GM12878 (cell line): ENCODE data around the gene REEP6. TPM values are rescaled to one million over a fixed set of nuclear protein-coding genes. Genes with fewer than 3 reads are reported as not detected.

Experiments
- ATAC-seq: fragments of 200-7000 bp; cut with Tn5 transposase; 3 replicates; pipeline ENCODE4 v1.9.1; 2020; ENCODE audit warnings: mild to moderate bottlenecking, moderate library complexity
- BruUV-seq: library from RNA; stranded (reverse); fragments of 400-500 nt; replicated peaks from 2 replicates; lab custom pipeline; 2021; lab: Mats Ljungman, UMichigan
- CTCF ChIA-PET: fragments of 300-600 bp; sonication (Branson Sonifier 250); formaldehyde crosslinking; extraction: SDS; loops from one replicate; lab custom pipeline; 2021; ENCODE audit warnings: inconsistent platforms; lab: Yijun Ruan, JAX
- POLR2A ChIA-PET: fragments of 350-600 bp; formaldehyde crosslinking; extraction: SDS; loops from one replicate; lab custom pipeline; 2021; ENCODE audit warnings: inconsistent platforms; lab: Charles Lee
- RAD21 ChIA-PET: fragments of 300-600 bp; sonication (Branson Sonifier 250); formaldehyde crosslinking; loops from one replicate; lab custom pipeline; 2023; ENCODE audit warnings: antibody characterized with exemption; ENCODE audit not compliant: unreplicated experiment; lab: Charles Lee
- SMC1A ChIA-PET: fragments of 300-600 bp; sonication (Branson Sonifier 250); formaldehyde crosslinking; loops from one replicate; lab custom pipeline; 2023; ENCODE audit not compliant: unreplicated experiment, uncharacterized antibody; lab: Charles Lee
- DNase-seq: peaks from one replicate; pipeline ENCODE4 v3.0.0-alpha.2; 2011; ENCODE audit warnings: low read depth, low spot score
- FAIRE-seq: peaks from 3 replicates; lab custom pipeline; 2011; peaks lifted over from hg19 to GRCh38; lab: Jason Lieb, UNC
- H2AFZ ChIP-seq: 2 replicates; pipeline ENCODE4 v1.6.0; 2011; ENCODE audit warnings: low read depth, low read length, control low read depth; ENCODE audit not compliant: control insufficient read depth
- H3K27ac ChIP-seq: 2 replicates; pipeline ENCODE4 v1.5.1; 2011; ENCODE audit warnings: control low read depth; ENCODE audit not compliant: control insufficient read depth, insufficient read depth
- H3K27me3 ChIP-seq, 2 experiments: replicated peaks in 1 of 2; 2 replicates each; pipeline versions ENCODE4 v1.6.0 to v1.6.1; 2011; ENCODE audit warnings: low read length in 1 of 2; ENCODE audit not compliant: control insufficient read depth in 2 of 2, insufficient read depth in 2 of 2
- H3K36me3 ChIP-seq, 2 experiments: 2 replicates each; pipeline ENCODE4 v1.5.1; 2011; ENCODE audit warnings: low read length in 1 of 2; ENCODE audit not compliant: control insufficient read depth in 2 of 2, insufficient read depth in 2 of 2
- H3K4me1 ChIP-seq: 2 replicates; pipeline ENCODE4 v1.6.1; 2011; ENCODE audit warnings: mild to moderate bottlenecking, low read length, moderate library complexity, mixed read lengths; ENCODE audit not compliant: control insufficient read depth, insufficient read depth
- H3K4me2 ChIP-seq: 2 replicates; pipeline ENCODE4 v1.6.0; 2011; ENCODE audit warnings: control low read depth; ENCODE audit not compliant: control insufficient read depth, insufficient read depth
- H3K4me3 ChIP-seq: fragments of 200-600 bp; sonication (generic); 2 replicates; pipeline ENCODE4 v1.5.1; 2016
- H3K79me2 ChIP-seq: 2 replicates; pipeline ENCODE4 v1.6.0; 2011; ENCODE audit warnings: low read length; ENCODE audit not compliant: control insufficient read depth, insufficient read depth
- H3K9ac ChIP-seq: 2 replicates; pipeline ENCODE4 v1.8.0; 2011; ENCODE audit warnings: low read length, control low read depth, mixed read lengths; ENCODE audit not compliant: control insufficient read depth, insufficient read depth
- H3K9me3 ChIP-seq: replicated peaks from 3 replicates; pipeline ENCODE4 v1.5.1; 2011; ENCODE audit warnings: mild to moderate bottlenecking, low read length; ENCODE audit not compliant: control insufficient read depth, insufficient read depth
- H4K20me1 ChIP-seq: 2 replicates; pipeline ENCODE4 v1.6.0; 2011; ENCODE audit not compliant: control insufficient read depth, insufficient read depth
- ATF3 ChIP-seq: IDR thresholded peaks from 2 replicates; pipeline ENCODE4 v1.6.1; 2011; ENCODE audit warnings: low read depth, mild to moderate bottlenecking, low read length, moderate library complexity, borderline replicate concordance; ENCODE audit errors: extremely low read depth
- ATF7 ChIP-seq: fragments of 450-650 bp; IDR thresholded peaks from 2 replicates; pipeline ENCODE4 v1.6.1; 2016; ENCODE audit warnings: low read depth, mild to moderate bottlenecking
- CUX1 ChIP-seq: IDR thresholded peaks from 2 replicates; pipeline ENCODE4 v1.6.1; 2012; ENCODE audit warnings: improper control_type of control experiment, low read depth, low read length; ENCODE audit not compliant: insufficient replicate concordance
- HSF1 ChIP-seq: fragments of 150-350 bp; IDR thresholded peaks from 2 replicates; pipeline ENCODE4 v1.6.1; 2014; ENCODE audit warnings: mild to moderate bottlenecking, low read depth, low read length
- JUNB ChIP-seq: IDR thresholded peaks from 2 replicates; pipeline ENCODE4 v1.6.1; 2016; ENCODE audit warnings: antibody characterized with exemption, mild to moderate bottlenecking
- MYB ChIP-seq: fragments of 150-350 bp; IDR thresholded peaks from 2 replicates; pipeline ENCODE4 v1.6.1; 2014; ENCODE audit warnings: mild to moderate bottlenecking, low read depth, low read length, borderline replicate concordance
- NFXL1 ChIP-seq: fragments of 450-650 bp; IDR thresholded peaks from 2 replicates; pipeline ENCODE4 v1.6.1; 2017; ENCODE audit warnings: antibody characterized with exemption, mild to moderate bottlenecking, borderline replicate concordance
- NFYB ChIP-seq: IDR thresholded peaks from 2 replicates; pipeline ENCODE4 v1.6.1; 2011; ENCODE audit warnings: low read depth, mild to moderate bottlenecking, low read length, improper control_type of control experiment, moderate library complexity; ENCODE audit not compliant: insufficient read depth
- NR2F1 ChIP-seq: fragments of 450-650 bp; conservative IDR thresholded peaks from 2 replicates; pipeline ENCODE4 v1.6.1; 2017; ENCODE audit warnings: mild to moderate bottlenecking
- PML ChIP-seq: IDR thresholded peaks from 2 replicates; pipeline ENCODE4 v1.6.1; 2012; ENCODE audit warnings: low read length, inconsistent platforms
- SP1 ChIP-seq: IDR thresholded peaks from one replicate; pipeline ENCODE4 v1.6.1; 2011; ENCODE audit warnings: low read depth, low read length
- STAT1 ChIP-seq: fragments of 450-650 bp; conservative IDR thresholded peaks from 2 replicates; pipeline ENCODE4 v1.6.1; 2014; ENCODE audit warnings: antibody characterized with exemption, mild to moderate bottlenecking
- SUPT20H ChIP-seq: IDR thresholded peaks from 2 replicates; pipeline ENCODE4 v1.6.1; 2011; ENCODE audit warnings: low read depth, mild to moderate bottlenecking, low read length, moderate library complexity, borderline replicate concordance; ENCODE audit not compliant: control insufficient read depth
- WRNIP1 ChIP-seq: IDR thresholded peaks from 2 replicates; pipeline ENCODE4 v1.6.1; 2011; ENCODE audit warnings: low read depth, low read length, improper control_type of control experiment, borderline replicate concordance
- ZNF24 ChIP-seq: fragments of 450-650 bp; IDR thresholded peaks from 2 replicates; pipeline ENCODE4 v1.6.1; 2017; ENCODE audit warnings: antibody characterized with exemption, mild to moderate bottlenecking
- WGBS: methylation state at CpG from one replicate; pipeline ENCODE4 v1.1.6; 2016; ENCODE audit warnings: low lambda C conversion rate; ENCODE audit not compliant: insufficient replicate concordance, insufficient coverage; ENCODE audit errors: missing lambda C conversion rate; 5-methylcytosine and 5-hydroxymethylcytosine counted together
- in situ Hi-C: fragments of 300-500 bp; cut with MboI; formaldehyde crosslinking; loops from 9 replicates; pipeline ENCODE4 v1.14.3; 2018; ENCODE audit warnings: mixed read lengths
- intact Hi-C: fragments of 100-400 bp; cut with micrococcal nuclease; formaldehyde crosslinking; loops from one replicate; pipeline ENCODE4 v1.14.2; 2022; ENCODE audit not compliant: unreplicated experiment
- polyA plus RNA-seq, 11 experiments: library from polyadenylated mRNA; depleted of rRNA in 4 of 11; unstranded in 6 of 11; stranded (reverse) in 5 of 11; fragments of >200 nt; fragmentation: Nextera tagmentation in 4 of 11; fragmentation: Illumina TruSeq in 1 of 11; extraction: Ambion mirVana in 4 of 11; extraction: Trizol in 1 of 11; gene quantifications; 1 replicate in 1 of 11; 2 replicates in 10 of 11; pipeline versions ENCODE4 v1.2.1 to v1.2.3, GENCODE V29; 2011 to 2016; ENCODE audit warnings: inconsistent platforms in 2 of 11, missing spikeins in 2 of 11, low read depth in 1 of 11
- total RNA-seq, 4 experiments: library from RNA; depleted of rRNA in 3 of 4; stranded (reverse); fragments of >200 nt in 3 of 4; fragmentation: Illumina TruSeq in 1 of 4; extraction: Trizol in 1 of 4; gene quantifications; 2 replicates each; pipeline versions ENCODE4 v1.2.1 to v1.2.3, GENCODE V29; 2013 to 2021

REEP6 gene
- total and polyA plus RNA-seq, 10 of the 15 experiments (the other 5 are each of a cell fraction or from before 2014, with no cell fraction given) = 0.06 to 1.1 (median 0.39) TPM; not detected in 2

- no peak for TF ChIP-seq HSF1
Observed at GRCh38 chr19:1483979-1484428, 7.0 kb upstream of the REEP6 start (continued).

- ATAC-seq = no peak
- 84% methylated on average over 49 of the region's 56 CpGs for WGBS
- TF ChIP-seq ATF3 (no peak), NR2F1 (no peak), SP1 (no peak), JUNB (no peak), NFXL1 (no peak), SUPT20H (no peak), WRNIP1 (no peak), ZNF24 (no peak), PML (no peak), ATF7 (no peak), STAT1 (no peak), MYB (no peak), NFYB (no peak), CUX1 (no peak)
- Histone ChIP-seq H3K9me3 (no peaks in the 10 kb centered on the region), H3K9ac (no peak overlapping the region), H3K79me2 (no peaks in the 10 kb centered on the region), H3K27me3 (no peaks in the 10 kb centered on the region; a peak in 1 of 4 replicates), H3K4me3 (no peak overlapping the region), H2AFZ (no peak overlapping the region), H3K4me1 (no peaks in the 10 kb centered on the region; the same call in 1 of the 2 replicates), H3K36me3 (no peaks in the 10 kb centered on the region), H4K20me1 (no peaks in the 10 kb centered on the region), H3K4me2 (no peak overlapping the region), H3K27ac (no peak overlapping the region)
- ChIA-PET CTCF (no interaction called here), RAD21 (no interaction called here), POLR2A (no interaction called here), SMC1A (no interaction called here)
- no TSS peak for BruUV-seq
- FAIRE-seq = no peak
- DNase-seq = no peak
- in situ Hi-C loops = no loop called here
- intact Hi-C loops = no loop called here
Observed at GRCh38 chr19:1486720-1487575, 4.0 kb upstream of the REEP6 start.
